Measurements from ENCODE around the gene PIEZO1.
"Not testable (repeated sequence)": the region's sequence is repeated elsewhere in the genome, so short reads cannot be mapped to it uniquely, and the experiment has no call there.

PIEZO1 gene

GRCh38 chr16:88686439-88687253, 98.4 kb downstream of the PIEZO1 start, which contains the start of gene SNAI3:
TSS of gene SNAI3 (minus strand) at chr16:88686507. CDS start at chr16:88686406, 101 bp downstream.
- DNase-seq (ENCODE audit: low read depth) = no peak

- DNase-seq (ENCODE audit: low read depth) = no peak
Measured at GRCh38 chr16:88686062-88686438, 99.0 kb downstream of the PIEZO1 start.

DNA sequence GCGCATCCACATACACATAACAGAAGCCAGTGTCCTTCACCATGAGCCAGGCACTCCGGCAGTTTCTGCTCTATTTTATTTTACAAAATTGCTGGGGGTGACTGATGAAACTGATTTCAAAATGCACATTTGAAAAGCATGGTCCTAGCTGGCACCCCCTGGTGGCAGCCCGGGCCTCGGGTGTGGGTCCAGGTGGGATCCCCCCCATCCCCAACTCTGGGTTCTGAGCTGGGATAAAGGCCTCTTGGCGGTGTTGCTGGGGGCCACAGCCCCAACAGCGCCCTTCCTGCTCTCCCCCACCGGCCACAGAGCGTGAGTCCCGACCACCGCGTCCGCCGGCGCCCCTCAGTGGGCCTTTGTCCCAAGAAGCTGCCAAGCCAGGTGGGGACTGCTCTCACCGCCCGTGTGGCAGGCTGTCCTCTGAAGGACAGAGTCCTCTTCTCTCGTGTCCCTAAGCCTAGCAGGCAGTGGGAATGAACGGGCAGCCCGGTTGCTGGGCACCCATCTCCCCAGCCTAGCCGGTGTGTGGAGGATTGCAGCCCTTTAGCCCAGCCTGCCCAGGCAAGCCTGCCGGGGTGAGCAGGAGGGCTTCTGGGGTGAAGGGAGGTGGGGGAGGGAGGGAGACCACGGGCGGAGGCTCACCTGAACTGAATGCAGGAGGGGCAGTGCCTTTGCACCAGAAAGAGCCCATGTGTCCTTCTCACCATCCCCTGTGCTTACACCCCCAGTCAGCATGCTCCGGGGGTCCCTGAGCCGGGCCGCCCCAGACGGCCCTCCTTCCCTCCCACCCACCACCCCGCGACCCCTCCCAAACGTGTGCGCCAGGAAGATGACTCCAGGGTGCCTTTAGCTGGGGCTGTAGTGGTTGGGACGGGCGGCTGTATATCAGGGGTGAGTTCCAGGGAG, 99.6 kb downstream of the PIEZO1 start:
- DNase-seq (ENCODE audit: low read depth) = no peak

GRCh38 chr16:88684569-88685155, 100.4 kb downstream of the PIEZO1 start:
- no peak for DNase-seq (ENCODE audit: low read depth)

DNA sequence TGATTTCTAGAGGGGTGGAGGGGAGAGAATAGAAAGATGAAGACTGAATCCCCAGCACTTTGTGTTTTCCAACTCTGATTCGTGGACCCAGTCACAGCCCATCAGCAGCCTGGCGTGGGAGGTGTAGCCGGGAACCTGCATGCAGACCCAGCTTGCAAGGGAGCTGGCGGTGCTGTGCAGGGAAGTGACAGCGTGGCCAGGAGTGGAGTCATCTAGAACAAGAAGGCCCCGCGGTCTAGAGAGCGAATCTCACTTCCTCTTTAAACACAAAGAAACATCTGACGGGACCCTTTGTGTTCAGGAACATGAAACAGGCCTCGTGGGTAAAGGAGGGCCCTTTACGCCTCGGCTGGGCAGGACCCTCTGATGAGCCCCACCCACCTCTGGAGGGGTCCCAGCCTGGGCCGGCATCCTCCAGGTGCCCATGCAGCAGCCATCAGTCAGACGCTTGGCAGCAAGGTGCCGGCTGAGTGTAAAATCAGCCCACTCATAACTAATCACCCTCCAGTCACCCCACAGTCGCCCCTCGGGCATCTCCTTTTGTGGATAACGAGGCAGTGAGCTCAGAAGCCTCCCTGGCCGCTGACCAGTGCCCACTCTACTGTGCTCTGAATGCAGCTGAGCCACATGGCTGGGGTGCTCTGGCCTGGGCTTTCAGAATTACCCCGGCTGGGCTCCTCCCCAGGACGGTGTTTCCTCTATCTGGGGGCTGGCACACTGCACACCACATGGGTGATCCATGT, 103.1 kb downstream of the PIEZO1 start:
- DNase-seq (ENCODE audit: low read depth) = no peak

DNA sequence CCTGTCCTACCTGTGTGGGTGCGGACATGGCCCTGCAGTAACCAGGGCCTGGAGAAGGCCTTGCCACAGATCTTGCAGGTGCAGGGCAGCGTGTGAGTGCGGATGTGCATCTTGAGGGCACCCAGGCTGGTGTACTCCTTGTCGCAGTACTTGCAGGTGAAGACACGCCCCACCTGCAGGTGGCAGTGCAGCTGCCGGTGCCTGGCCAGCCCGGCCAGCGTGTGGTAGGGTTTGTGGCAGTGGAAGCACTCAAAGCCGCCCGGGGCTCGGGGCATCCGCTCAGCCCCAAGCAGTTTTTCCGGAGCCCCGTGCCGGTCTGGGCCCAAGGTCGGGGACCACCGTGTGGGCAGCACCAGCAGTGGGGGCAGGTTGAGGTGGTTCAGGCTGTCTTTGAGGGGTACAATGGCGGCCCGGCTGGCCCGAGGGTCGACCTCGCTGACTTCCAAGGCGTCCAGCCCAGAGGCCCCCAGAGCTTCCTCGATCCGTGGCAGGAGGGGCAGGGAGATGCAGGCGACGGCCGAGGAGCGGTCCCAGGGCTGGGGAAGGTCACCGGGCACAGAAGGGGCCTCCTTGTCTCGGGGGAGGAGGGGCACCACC, 103.8 kb downstream of the PIEZO1 start:
- DNase-seq (ENCODE audit: low read depth) = no peak

DNA sequence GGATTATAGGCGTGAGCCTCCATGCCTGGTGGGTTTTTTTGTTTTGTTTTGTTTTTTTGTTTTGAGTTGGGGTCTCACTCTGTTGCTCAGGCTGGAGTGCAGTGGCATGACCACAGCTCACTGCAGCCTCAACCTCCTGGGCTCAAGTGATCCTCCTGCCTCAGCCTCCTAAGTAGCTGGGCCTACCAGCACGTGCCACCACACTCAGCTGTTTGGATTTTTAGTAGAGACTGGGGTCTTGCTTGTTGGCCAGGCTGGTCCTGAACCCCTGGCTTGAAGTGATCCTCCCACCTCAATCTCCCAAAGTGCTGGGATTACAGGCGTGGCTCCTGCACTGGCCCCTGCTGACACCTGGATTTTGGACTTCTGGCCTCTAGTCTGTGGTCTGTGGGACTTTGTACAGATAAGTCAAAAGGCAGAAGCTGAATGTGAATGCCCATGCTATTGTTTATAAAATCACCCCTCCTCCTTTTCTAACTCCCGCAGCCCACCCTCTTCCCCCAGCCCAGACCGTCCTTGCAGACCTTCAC, 104.4 kb downstream of the PIEZO1 start:
- no peak for DNase-seq (ENCODE audit: low read depth)

- DNase-seq (ENCODE audit: low read depth) = no peak
Measured at GRCh38 chr16:88678224-88678979, 106.6 kb downstream of the PIEZO1 start.

DNA sequence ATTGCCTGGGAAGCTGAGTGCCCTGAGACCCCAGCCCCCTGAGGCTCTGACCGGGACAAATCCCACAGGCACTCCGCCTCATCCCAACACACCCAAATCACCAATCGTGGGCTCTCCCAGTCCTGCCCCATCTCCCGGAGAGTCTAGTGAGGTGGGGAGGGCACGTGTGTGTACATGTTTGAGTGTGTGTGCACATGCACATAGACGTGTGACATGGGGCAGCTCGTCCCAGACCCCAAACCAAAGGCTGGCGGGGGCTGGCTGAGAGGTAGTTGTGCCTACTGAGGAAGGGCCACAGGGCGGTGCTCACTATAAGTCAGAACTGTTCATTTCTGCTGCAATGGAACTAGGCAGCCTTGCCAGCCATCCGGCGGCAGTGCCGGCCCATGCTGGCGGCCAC, 107.3 kb downstream of the PIEZO1 start:
- DNase-seq (ENCODE audit: low read depth) = no peak

DNA sequence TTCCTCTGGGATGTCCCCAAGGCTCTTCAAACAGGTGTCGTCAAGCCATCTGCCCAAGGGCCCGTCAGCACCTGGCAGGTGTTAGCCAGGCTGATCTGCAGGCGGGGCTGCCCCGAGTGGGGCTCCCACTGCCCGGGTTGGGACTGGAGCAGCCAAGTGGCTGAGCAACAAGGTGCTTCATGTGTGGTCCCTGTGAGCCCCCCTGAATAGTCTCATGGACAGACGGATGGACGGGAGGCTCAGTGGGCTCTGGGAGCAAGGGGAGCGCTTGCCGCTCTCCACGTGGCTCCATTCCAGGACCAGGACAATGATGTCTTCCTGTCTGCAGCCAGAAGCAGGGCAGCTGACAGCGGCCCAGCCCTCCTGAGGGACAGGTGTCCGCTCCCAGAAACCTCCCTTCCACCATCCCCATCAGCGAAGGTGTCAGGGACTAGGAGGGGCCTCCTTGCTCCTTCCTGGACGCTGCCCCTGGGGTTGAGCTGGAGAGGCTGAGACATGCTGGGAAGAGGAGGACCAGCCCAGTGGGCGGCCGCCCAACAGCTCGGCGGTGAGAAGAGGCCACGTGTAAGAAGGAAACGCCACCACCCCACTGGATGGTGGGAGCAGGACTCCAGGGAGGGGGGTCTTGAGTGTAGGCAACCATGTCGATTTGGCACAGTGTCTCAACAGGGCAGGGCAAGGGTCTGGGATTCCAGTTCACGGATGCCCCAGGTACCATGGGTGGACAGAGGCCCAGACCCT, 108.3 kb downstream of the PIEZO1 start:
- no peak for DNase-seq (ENCODE audit: low read depth)

- no peak for DNase-seq (ENCODE audit: low read depth)
Measured at GRCh38 chr16:88673716-88674379, 111.2 kb downstream of the PIEZO1 start.

GRCh38 chr16:88672776-88673175, 112.2 kb downstream of the PIEZO1 start:
- DNase-seq (ENCODE audit: low read depth) = no peak

DNA sequence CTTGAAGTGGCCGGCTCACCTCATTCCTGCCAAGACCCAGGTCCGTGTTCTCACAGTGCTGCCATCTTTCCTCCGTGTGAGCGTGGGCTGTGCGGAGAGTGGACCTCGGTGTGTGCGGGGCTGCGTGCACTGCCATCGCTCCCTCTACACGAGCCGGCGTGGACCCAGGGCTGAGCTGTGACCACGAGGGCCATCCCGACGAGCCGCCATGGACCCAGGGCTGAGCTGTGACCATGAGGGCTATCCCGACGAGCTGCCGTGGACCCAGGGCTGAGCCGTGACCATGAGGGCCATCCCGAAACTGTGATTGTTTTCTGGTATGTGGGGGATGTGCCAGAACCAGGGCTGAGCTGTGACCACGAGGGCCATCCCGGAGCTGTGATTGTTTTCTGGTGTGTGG, 113.2 kb downstream of the PIEZO1 start:
- DNase-seq (ENCODE audit: low read depth) = no peak

DNA sequence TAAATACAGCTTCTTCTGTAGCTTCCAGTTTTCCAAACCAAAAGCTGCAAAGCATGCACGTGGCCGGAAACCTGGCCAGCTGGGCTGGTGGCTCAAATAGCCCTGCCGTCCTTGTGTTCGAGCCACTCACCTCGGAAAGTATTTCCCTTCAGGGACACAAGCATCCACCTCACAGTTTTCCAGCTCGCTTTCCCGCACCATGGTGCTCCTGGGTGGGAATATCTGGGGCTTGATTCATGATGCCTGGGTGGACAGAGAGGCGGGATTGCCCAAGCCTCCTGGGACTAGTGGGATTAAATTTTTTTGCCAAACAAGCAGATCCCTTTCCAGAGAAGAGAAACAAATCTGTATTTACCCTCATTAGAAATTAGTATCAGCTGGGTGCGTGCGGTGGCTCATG, 115.0 kb downstream of the PIEZO1 start:
- no peak for DNase-seq (ENCODE audit: low read depth)

GRCh38 chr16:88669493-88669892, 115.5 kb downstream of the PIEZO1 start:
- not testable (repeated sequence) for DNase-seq (ENCODE audit: low read depth)

GRCh38 chr16:88667461-88667860, 117.6 kb downstream of the PIEZO1 start:
- DNase-seq (ENCODE audit: low read depth) = no peak

GRCh38 chr16:88665570-88665969, 119.5 kb downstream of the PIEZO1 start:
- no peak for DNase-seq (ENCODE audit: low read depth)
